Neural progenitor cell (in vitro differentiated cells): ENCODE results near the gene USP46. TPM values are rescaled to one million over a fixed set of nuclear protein-coding genes. Genes with fewer than 3 reads are reported as not detected.

ENCODE experiments used
- DNase-seq: peaks from one replicate; pipeline ENCODE4 v3.0.0-alpha.2; 2016; ENCODE audit warnings: low spot score
- H2AFZ ChIP-seq: fragments of 200-600 bp; sonication (generic); replicated peaks from 2 replicates; pipeline ENCODE4 v1.6.1; 2016; ENCODE audit warnings: antibody characterized with exemption
- H3F3A ChIP-seq: fragments of 200-600 bp; sonication (generic); 2 replicates; pipeline ENCODE4 v1.6.1; 2016; ENCODE audit warnings: antibody characterized with exemption, low read depth
- H3K27ac ChIP-seq: fragments of 200-600 bp; sonication (generic); 2 replicates; pipeline ENCODE4 v1.5.1; 2016; ENCODE audit warnings: mild to moderate bottlenecking
- H3K27me3 ChIP-seq: fragments of 200-600 bp; sonication (generic); 2 replicates; pipeline ENCODE4 v1.6.1; 2016; ENCODE audit warnings: mild to moderate bottlenecking, moderate library complexity
- H3K36me3 ChIP-seq: fragments of 200-600 bp; sonication (generic); 2 replicates; pipeline ENCODE4 v1.5.1; 2016
- H3K4me1 ChIP-seq: fragments of 200-600 bp; sonication (generic); 2 replicates; pipeline ENCODE4 v1.6.1; 2016; ENCODE audit warnings: mixed run types
- H3K4me2 ChIP-seq: fragments of 200-600 bp; sonication (generic); 2 replicates; pipeline ENCODE4 v1.6.1; 2016
- H3K4me3 ChIP-seq: fragments of 200-600 bp; sonication (generic); 2 replicates; pipeline ENCODE4 v1.5.1; 2016
- H3K79me2 ChIP-seq: fragments of 200-600 bp; sonication (generic); 2 replicates; pipeline ENCODE4 v1.6.1; 2016; ENCODE audit warnings: low read depth
- H3K9ac ChIP-seq: fragments of 200-600 bp; sonication (generic); 2 replicates; pipeline ENCODE4 v1.6.1; 2016
- H3K9me3 ChIP-seq: fragments of 200-600 bp; sonication (generic); 2 replicates; pipeline ENCODE4 v1.5.1; 2016; ENCODE audit warnings: low read depth
- H4K20me1 ChIP-seq: fragments of 200-600 bp; sonication (generic); 2 replicates; pipeline ENCODE4 v1.6.1; 2016; ENCODE audit warnings: low read depth
- H3K27ac Mint-ChIP-seq: 3 replicates; pipeline ENCODE4 v1.8.0; 2021; ENCODE audit warnings: mixed read lengths
- H3K27me3 Mint-ChIP-seq: 2 replicates; pipeline ENCODE4 v1.8.0; 2022; ENCODE audit warnings: low read depth, mild to moderate bottlenecking, inconsistent platforms, moderate library complexity, mixed read lengths; ENCODE audit not compliant: insufficient read depth
- H3K36me3 Mint-ChIP-seq: 3 replicates; pipeline ENCODE4 v1.8.0; 2021; ENCODE audit warnings: mixed read lengths
- H3K4me1 Mint-ChIP-seq: 3 replicates; pipeline ENCODE4 v1.8.0; 2021; ENCODE audit warnings: mixed read lengths
- H3K4me3 Mint-ChIP-seq: 3 replicates; pipeline ENCODE4 v1.8.0; 2021; ENCODE audit warnings: mild to moderate bottlenecking, moderate library complexity, mixed read lengths
- H3K9me3 Mint-ChIP-seq: 3 replicates; pipeline ENCODE4 v1.8.0; 2020; ENCODE audit warnings: mixed read lengths
- EZH2 ChIP-seq: fragments of 200-600 bp; sonication (generic); IDR thresholded peaks from 2 replicates; pipeline ENCODE4 v1.6.1; 2017; ENCODE audit warnings: antibody characterized with exemption, mild to moderate bottlenecking, moderate library complexity
- EZH2phosphoT487 ChIP-seq: fragments of 200-600 bp; sonication (generic); IDR thresholded peaks from 2 replicates; pipeline ENCODE4 v1.6.1; 2017; ENCODE audit warnings: antibody characterized with exemption
- total RNA-seq: library from RNA; depleted of rRNA; stranded (reverse); fragments of >200 nt; gene quantifications from 2 replicates; pipeline ENCODE4 v1.2.3, GENCODE V29; 2015; ENCODE audit warnings: low replicate concordance
- TF ChIP-seq, protein P1 (sequence below): fragments of 200-600 bp; sonication (generic); IDR thresholded peaks from 2 replicates; pipeline ENCODE4 v1.5.1; 2017; ENCODE audit warnings: antibody characterized with exemption, mild to moderate bottlenecking

USP46 gene
- total RNA-seq, 1 donor from 2014 or later, result 51.3 TPM

DNA sequence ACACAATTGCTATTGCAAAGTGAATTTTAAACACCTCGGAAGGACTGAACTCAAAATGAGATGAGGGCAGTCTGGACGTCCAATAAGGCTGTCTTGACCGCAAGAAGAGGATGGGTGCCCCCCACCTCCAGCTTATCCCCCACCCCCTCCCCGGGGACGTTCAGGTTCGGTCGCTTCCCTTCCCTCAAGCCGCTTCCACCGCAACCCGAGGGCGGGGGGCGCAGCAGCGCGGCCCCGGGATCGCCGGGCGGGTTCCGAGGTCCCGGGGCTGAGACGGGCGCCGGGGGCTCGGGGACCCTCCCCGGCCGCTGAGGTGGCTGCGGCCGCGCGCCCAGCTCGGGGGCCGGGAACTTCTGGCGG is 480 bp downstream of the USP46 start:
- Mint-ChIP-seq H3K27me3 (peaks cover 2% of the 10 kb centered on the region), H3K4me1 (peaks cover 33% of the 10 kb centered on the region), H3K27ac (no peak overlapping the region), H3K4me3 (peak overlapping the region; percentile 91), H3K9me3 (peaks cover 38% of the 10 kb centered on the region), H3K36me3 (peaks cover 46% of the 10 kb centered on the region)
- Histone ChIP-seq H3K9ac (peak overlapping the region; percentile 61), H3K4me1 (peaks cover 18% of the 10 kb centered on the region), H3F3A (peaks cover 25% of the 10 kb centered on the region), H3K4me3 (peak overlapping the region; percentile 96), H3K79me2 (peaks cover 68% of the 10 kb centered on the region), H3K27me3 (peaks cover 15% of the 10 kb centered on the region), H3K36me3 (no peaks in the 10 kb centered on the region), H4K20me1 (peaks cover 24% of the 10 kb centered on the region), H3K9me3 (no peaks in the 10 kb centered on the region), H3K4me2 (peak overlapping the region; percentile 89), H3K27ac (peak overlapping the region; percentile 44), H2AFZ (peak overlapping the region; percentile 87)
- TF ChIP-seq EZH2, result no peak
- no peak for TF ChIP-seq EZH2phosphoT487
- TF ChIP-seq, protein P1, sequence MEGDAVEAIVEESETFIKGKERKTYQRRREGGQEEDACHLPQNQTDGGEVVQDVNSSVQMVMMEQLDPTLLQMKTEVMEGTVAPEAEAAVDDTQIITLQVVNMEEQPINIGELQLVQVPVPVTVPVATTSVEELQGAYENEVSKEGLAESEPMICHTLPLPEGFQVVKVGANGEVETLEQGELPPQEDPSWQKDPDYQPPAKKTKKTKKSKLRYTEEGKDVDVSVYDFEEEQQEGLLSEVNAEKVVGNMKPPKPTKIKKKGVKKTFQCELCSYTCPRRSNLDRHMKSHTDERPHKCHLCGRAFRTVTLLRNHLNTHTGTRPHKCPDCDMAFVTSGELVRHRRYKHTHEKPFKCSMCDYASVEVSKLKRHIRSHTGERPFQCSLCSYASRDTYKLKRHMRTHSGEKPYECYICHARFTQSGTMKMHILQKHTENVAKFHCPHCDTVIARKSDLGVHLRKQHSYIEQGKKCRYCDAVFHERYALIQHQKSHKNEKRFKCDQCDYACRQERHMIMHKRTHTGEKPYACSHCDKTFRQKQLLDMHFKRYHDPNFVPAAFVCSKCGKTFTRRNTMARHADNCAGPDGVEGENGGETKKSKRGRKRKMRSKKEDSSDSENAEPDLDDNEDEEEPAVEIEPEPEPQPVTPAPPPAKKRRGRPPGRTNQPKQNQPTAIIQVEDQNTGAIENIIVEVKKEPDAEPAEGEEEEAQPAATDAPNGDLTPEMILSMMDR, result no peak
- DNase-seq, result no peak

DNA sequence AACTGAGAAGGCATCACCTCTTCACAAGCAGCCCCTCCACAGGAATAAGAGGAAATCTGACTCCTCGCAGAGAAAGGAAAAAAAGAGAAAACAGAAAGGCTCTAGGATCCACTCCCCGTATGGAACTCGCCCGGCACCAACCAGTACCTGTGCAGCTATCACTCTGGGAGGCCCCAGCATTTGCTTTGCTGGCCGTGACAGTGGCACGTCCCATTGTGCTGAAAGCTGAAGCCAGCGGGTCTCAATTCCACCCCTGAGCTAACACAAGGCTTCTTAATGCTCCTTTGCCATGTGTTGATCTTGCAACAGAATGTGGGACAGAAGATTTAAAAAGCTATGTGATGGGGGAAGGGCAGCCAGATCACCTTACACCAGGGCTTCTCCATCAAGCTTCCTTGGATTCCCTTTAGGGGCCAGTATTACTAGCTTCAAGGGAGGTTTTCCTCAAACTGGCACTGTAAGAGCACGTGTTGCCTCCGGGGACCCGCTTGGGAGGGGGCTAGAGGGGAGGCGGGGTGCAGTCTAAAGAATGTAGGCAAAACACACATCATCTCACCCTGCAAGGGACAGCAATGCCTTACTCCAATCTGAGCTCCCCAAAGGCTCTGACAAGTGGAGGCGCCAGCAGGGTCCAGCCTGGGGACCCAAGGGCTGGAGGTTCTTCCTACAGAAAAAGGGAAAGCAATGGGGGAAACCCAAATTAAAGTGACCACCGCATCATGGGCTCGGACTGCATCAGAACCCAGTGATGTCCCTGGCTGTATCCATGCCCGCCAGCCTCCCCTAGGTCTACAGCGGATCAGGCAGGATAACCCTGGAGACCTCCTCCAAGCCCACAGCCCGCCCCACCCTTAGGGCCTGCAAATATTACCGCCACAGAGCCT is 1.2 kb downstream of the USP46 start:
- H3K9ac ChIP-seq, result no peak overlapping the region
- H3K4me1 ChIP-seq, result peaks cover 18% of the 10 kb centered on the region
- no peaks in the 10 kb centered on the region for H3K36me3 ChIP-seq
- TF ChIP-seq, protein P1, result no peak
- Mint-ChIP-seq H3K36me3 (peaks cover 48% of the 10 kb centered on the region), H3K4me1 (peaks cover 33% of the 10 kb centered on the region), H3K27ac (peak overlapping the region; percentile 90), H3K27me3 (peaks cover 2% of the 10 kb centered on the region), H3K9me3 (peaks cover 37% of the 10 kb centered on the region), H3K4me3 (peak overlapping the region; percentile 85)
- H3K4me2 ChIP-seq, result peak overlapping the region; percentile 89
- peaks cover 15% of the 10 kb centered on the region for H3K27me3 ChIP-seq
- peak overlapping the region; percentile 87 for H2AFZ ChIP-seq
- peaks cover 75% of the 10 kb centered on the region for H3K79me2 ChIP-seq
- H3K4me3 ChIP-seq, result peak overlapping the region; percentile 96
- peaks cover 24% of the 10 kb centered on the region for H4K20me1 ChIP-seq
- DNase-seq, result peak; percentile 72
- H3F3A ChIP-seq, result peaks cover 24% of the 10 kb centered on the region
- no peaks in the 10 kb centered on the region for H3K9me3 ChIP-seq
- peak overlapping the region; percentile 77 for H3K27ac ChIP-seq

DNA sequence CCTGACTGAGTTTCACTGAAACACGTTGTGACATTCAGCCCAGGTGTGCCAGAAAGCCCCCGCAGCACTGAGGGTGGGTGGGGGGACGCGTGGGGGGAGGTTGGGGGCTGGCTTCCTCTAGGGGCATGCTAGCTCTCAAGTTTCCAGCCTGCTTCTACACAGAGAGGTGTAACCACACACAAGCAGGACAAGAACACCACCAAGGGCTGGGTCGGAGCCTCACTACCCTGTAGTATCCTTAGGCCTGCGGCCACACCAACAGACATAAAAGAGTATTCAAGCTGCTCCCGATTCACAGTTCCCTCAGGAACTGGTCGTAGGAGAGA is 1.8 kb downstream of the USP46 start:
- Histone ChIP-seq H3K27ac (peak overlapping the region; percentile 77), H2AFZ (no peak overlapping the region), H3F3A (peaks cover 18% of the 10 kb centered on the region), H3K36me3 (no peaks in the 10 kb centered on the region), H3K27me3 (peaks cover 15% of the 10 kb centered on the region), H3K4me2 (peak overlapping the region; percentile 89), H3K4me1 (peaks cover 18% of the 10 kb centered on the region), H3K9me3 (no peaks in the 10 kb centered on the region), H3K79me2 (peaks cover 81% of the 10 kb centered on the region), H3K9ac (no peak overlapping the region), H4K20me1 (peaks cover 24% of the 10 kb centered on the region), H3K4me3 (peak overlapping the region; percentile 96)
- peaks cover 28% of the 10 kb centered on the region for H3K4me1 Mint-ChIP-seq
- peak overlapping the region; percentile 90 for H3K27ac Mint-ChIP-seq
- DNase-seq, result no peak
- H3K27me3 Mint-ChIP-seq, result peaks cover 2% of the 10 kb centered on the region
- peaks cover 45% of the 10 kb centered on the region for H3K36me3 Mint-ChIP-seq
- peak overlapping the region; percentile 85 for H3K4me3 Mint-ChIP-seq
- TF ChIP-seq EZH2phosphoT487 (no peak), EZH2 (no peak)
- TF ChIP-seq, protein P1, result no peak
- peaks cover 36% of the 10 kb centered on the region for H3K9me3 Mint-ChIP-seq
